HG02763 (cell line): ENCODE measurements around the gene FHOD3.

Experiments used
- ATAC-seq: cut with Tn5 transposase; IDR thresholded peaks from one replicate; pipeline ENCODE4 v1.9.1; 2021; ENCODE audit warnings: mild to moderate bottlenecking, moderate library complexity; ENCODE audit not compliant: unreplicated experiment

The FHOD3 gene

GRCh38 chr18:36378205-36378604 is 80.7 kb downstream of the FHOD3 start:
- ATAC-seq: no peak

- ATAC-seq: no peak
These were observed 82.0 kb downstream of the FHOD3 start for GRCh38 chr18:36379435-36379984.

- ATAC-seq: no peak
These were observed 82.8 kb downstream of the FHOD3 start for GRCh38 chr18:36380173-36380827.

GRCh38 chr18:36381075-36381474 is 83.6 kb downstream of the FHOD3 start:
- ATAC-seq: no peak

GRCh38 chr18:36382854-36383253 is 85.3 kb downstream of the FHOD3 start:
- no peak for ATAC-seq

GRCh38 chr18:36386150-36386920 is 88.8 kb downstream of the FHOD3 start:
- ATAC-seq: no peak

GRCh38 chr18:36387310-36387709 is 89.8 kb downstream of the FHOD3 start:
- ATAC-seq: no peak

- no peak for ATAC-seq
These were observed 90.8 kb downstream of the FHOD3 start for GRCh38 chr18:36388310-36388709.

- ATAC-seq: no peak
These were observed 91.5 kb downstream of the FHOD3 start for GRCh38 chr18:36389027-36389426.

- no peak for ATAC-seq
These were observed 92.5 kb downstream of the FHOD3 start for GRCh38 chr18:36389811-36390581.

- ATAC-seq: no peak
These were observed 94.1 kb downstream of the FHOD3 start for GRCh38 chr18:36391426-36392145.

- no peak for ATAC-seq
These were observed 94.9 kb downstream of the FHOD3 start for GRCh38 chr18:36392164-36392978.

GRCh38 chr18:36392979-36393287 is 95.4 kb downstream of the FHOD3 start:
- no peak for ATAC-seq

- ATAC-seq: no peak
These were observed 97.0 kb downstream of the FHOD3 start for GRCh38 chr18:36394486-36394885.

- ATAC-seq: no peak
These were observed 98.7 kb downstream of the FHOD3 start for GRCh38 chr18:36396190-36396589.

- ATAC-seq: no peak
These were observed 99.5 kb downstream of the FHOD3 start for GRCh38 chr18:36397033-36397432.

- no peak for ATAC-seq
These were observed 100.9 kb downstream of the FHOD3 start for GRCh38 chr18:36398419-36398818.

GRCh38 chr18:36399055-36399454 is 101.5 kb downstream of the FHOD3 start:
- no peak for ATAC-seq

GRCh38 chr18:36401462-36401861 is 103.9 kb downstream of the FHOD3 start:
- no peak for ATAC-seq

- no peak for ATAC-seq
These were observed 105.4 kb downstream of the FHOD3 start for GRCh38 chr18:36402765-36403396.
